Inflammatory macrophage (primary cell): ENCODE data around the gene TNK2.
"Not testable (repeated sequence)": the region's sequence is repeated elsewhere in the genome, so short reads cannot be mapped to it uniquely, and the experiment has no call there.

ENCODE experiments used
- DNase-seq, 2 donors: peaks; one replicate each; pipeline ENCODE4 v3.0.0-alpha.2; 2020 to 2022

TNK2 gene

GRCh38 chr3:195883160-195883559 lies 25.2 kb downstream of the TNK2 start:
- no peak for DNase-seq

GRCh38 chr3:195882002-195882441 lies 26.3 kb downstream of the TNK2 start:
- DNase-seq: no peak

GRCh38 chr3:195881276-195881988 lies 26.9 kb downstream of the TNK2 start:
- DNase-seq: no peak

- no peak for DNase-seq
Observed at GRCh38 chr3:195880037-195880431, 28.3 kb downstream of the TNK2 start.

GRCh38 chr3:195879416-195880036 lies 28.8 kb downstream of the TNK2 start:
- DNase-seq: no peak

- no peak for DNase-seq
Observed at GRCh38 chr3:195878424-195879274, 29.7 kb downstream of the TNK2 start.

- DNase-seq: peak; percentile 39 to 48
Observed at GRCh38 chr3:195877767-195878423, 30.5 kb downstream of the TNK2 start.

- DNase-seq: no peak
Observed at GRCh38 chr3:195877136-195877715, 31.1 kb downstream of the TNK2 start.

GRCh38 chr3:195876297-195877064 lies 31.9 kb downstream of the TNK2 start:
- peak; percentile 31 to 54 for DNase-seq

GRCh38 chr3:195875482-195876236 lies 32.7 kb downstream of the TNK2 start:
- DNase-seq: no peak

GRCh38 chr3:195873971-195874370 lies 34.4 kb downstream of the TNK2 start:
- DNase-seq: no peak

- DNase-seq: no peak
Observed at GRCh38 chr3:195873281-195873887, 35.0 kb downstream of the TNK2 start.

- DNase-seq: no peak
Observed at GRCh38 chr3:195872800-195873199, 35.6 kb downstream of the TNK2 start.

- no peak for DNase-seq
Observed at GRCh38 chr3:195872097-195872496, 36.3 kb downstream of the TNK2 start.

GRCh38 chr3:195871686-195872085 lies 36.7 kb downstream of the TNK2 start:
- not testable (repeated sequence) for DNase-seq

GRCh38 chr3:195870937-195871336 lies 37.4 kb downstream of the TNK2 start:
- no peak for DNase-seq

- DNase-seq: no peak
Observed at GRCh38 chr3:195870442-195870841, 37.9 kb downstream of the TNK2 start.

GRCh38 chr3:195869413-195870001 lies 38.8 kb downstream of the TNK2 start:
- no peak for DNase-seq

- DNase-seq: no peak
Observed at GRCh38 chr3:195868866-195869412, 39.4 kb downstream of the TNK2 start.
